Fibroblast of upper back skin (primary cell): ENCODE results near the gene ABCD3.
A peak's percentile ranks its signal among the peaks of the same experiment; 100 is the strongest.
"Not testable (repeated sequence)": the region's sequence is repeated elsewhere in the genome, so short reads cannot be mapped to it uniquely, and the experiment has no call there.

Source experiments
- DNase-seq: peaks from one replicate; pipeline ENCODE4 v3.0.0-alpha.2; 2013

ABCD3 gene

GRCh38 chr1:94416901-94417727 lies 1.1 kb upstream of the ABCD3 start:
- peak; percentile 79 for DNase-seq

- DNase-seq, result no peak
Observed at GRCh38 chr1:94417728-94417977, 536 bp upstream of the ABCD3 start.

GRCh38 chr1:94418664-94419655 lies 771 bp downstream of the ABCD3 start:
- peak; percentile 28 for DNase-seq

GRCh38 chr1:94422115-94422820 lies 4.1 kb downstream of the ABCD3 start:
- DNase-seq, result no peak

GRCh38 chr1:94425821-94426484 lies 7.8 kb downstream of the ABCD3 start:
- DNase-seq, result no peak

- DNase-seq, result not testable (repeated sequence)
Observed at GRCh38 chr1:94426485-94426870, 8.3 kb downstream of the ABCD3 start.

- DNase-seq, result no peak
Observed at GRCh38 chr1:94428441-94428840, 10.3 kb downstream of the ABCD3 start.

- DNase-seq, result not testable (repeated sequence)
Observed at GRCh38 chr1:94428927-94429528, 10.8 kb downstream of the ABCD3 start.

GRCh38 chr1:94430066-94430465 lies 11.9 kb downstream of the ABCD3 start:
- not testable (repeated sequence) for DNase-seq

- no peak for DNase-seq
Observed at GRCh38 chr1:94433866-94434265, 15.7 kb downstream of the ABCD3 start.

GRCh38 chr1:94434365-94435045 lies 16.3 kb downstream of the ABCD3 start:
- DNase-seq, result peak; percentile 48

GRCh38 chr1:94438692-94439276 lies 20.6 kb downstream of the ABCD3 start:
- DNase-seq, result no peak

GRCh38 chr1:94440088-94440487 lies 21.9 kb downstream of the ABCD3 start:
- DNase-seq, result no peak

GRCh38 chr1:94443067-94443466 lies 24.9 kb downstream of the ABCD3 start:
- DNase-seq, result not testable (repeated sequence)

GRCh38 chr1:94444819-94445218 lies 26.6 kb downstream of the ABCD3 start:
- DNase-seq, result not testable (repeated sequence)

GRCh38 chr1:94445733-94446132 lies 27.5 kb downstream of the ABCD3 start:
- DNase-seq, result not testable (repeated sequence)

- DNase-seq, result not testable (repeated sequence)
Observed at GRCh38 chr1:94446177-94446576, 28.0 kb downstream of the ABCD3 start.

- not testable (repeated sequence) for DNase-seq
Observed at GRCh38 chr1:94448741-94449140, 30.6 kb downstream of the ABCD3 start.

- peak; percentile 29 for DNase-seq
Observed at GRCh38 chr1:94456736-94457135, 38.5 kb downstream of the ABCD3 start.

- no peak for DNase-seq
Observed at GRCh38 chr1:94462606-94463005, 44.4 kb downstream of the ABCD3 start.
